Activated T-cell treated with anti-CD3 and anti-CD28 coated beads for 1 hour (primary cell): Measurements from ENCODE around the gene C14orf132.

Experiments used
- DNase-seq: peaks from one replicate; pipeline ENCODE4 v3.0.0-alpha.2; 2020; ENCODE audit warnings: low read depth

C14orf132 gene

DNA sequence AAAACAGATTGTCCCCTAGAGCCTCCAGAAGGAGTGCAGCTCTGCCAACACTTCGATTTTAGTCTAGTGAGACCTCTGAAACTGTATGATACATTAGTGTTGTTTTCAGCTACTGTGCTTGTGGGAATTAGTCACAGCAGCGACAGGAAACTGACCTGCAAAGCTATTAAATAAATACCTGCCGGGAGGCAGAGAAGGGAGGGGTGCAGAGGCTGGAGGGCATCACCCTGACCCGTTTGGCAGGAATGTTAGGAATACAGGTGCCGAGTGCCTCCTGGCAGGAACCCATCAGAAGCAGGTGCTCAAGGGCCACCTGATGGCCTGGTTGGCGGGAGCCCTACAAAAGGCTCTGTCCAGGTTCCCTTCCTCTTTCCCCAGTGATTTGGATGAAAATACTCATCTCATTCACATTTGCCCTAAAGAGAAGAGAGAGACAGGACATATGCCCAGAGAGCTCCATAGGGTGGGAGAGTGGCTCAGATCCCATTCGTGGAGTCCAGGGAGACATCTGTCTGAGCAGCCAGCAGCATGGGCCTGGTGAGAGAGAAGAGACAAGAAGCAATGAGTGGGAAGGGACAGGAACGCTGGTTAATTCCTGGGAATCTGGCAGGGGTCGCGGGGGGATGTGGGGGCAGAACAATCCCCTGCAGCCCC lies 44.6 kb downstream of the C14orf132 start:
- no peak for DNase-seq

DNA sequence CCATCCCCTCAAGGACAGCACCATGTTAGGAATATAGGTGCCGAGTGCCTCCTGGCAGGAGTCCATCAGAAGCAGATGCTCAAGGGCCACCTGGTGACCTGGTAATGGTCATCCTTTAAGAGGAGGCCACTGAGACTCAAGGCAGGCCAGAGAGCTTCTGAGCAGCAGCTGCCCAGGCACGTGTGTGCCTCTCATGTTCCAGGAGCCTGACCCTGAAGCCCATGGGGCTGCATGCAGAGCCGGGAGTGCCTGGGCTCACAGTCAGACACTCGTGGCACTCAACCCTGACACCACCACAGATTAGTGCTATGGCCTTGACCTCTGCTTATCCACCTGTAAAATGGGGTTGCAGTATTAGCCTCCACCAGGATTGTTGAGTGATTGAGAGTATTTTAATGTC lies 45.6 kb downstream of the C14orf132 start:
- no peak for DNase-seq

DNA sequence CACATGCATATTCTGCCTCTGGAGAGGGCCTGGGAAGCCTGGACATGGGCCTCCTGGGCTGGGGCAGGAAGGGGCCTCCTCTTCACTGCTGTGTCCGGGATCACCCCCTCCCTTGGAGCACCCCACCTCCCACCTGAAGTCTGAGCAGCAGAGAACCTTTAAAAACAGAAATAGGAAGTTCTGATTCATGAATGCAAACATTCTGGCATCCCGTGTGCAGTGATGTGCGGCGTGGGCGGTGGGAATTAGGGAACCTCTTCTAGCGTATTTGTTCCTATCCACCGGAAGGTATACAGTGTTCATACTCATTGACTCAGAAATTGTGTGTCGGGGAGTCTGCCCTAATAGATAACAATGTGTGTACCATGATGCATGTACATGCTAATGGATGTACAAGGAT lies 46.2 kb downstream of the C14orf132 start:
- no peak for DNase-seq

DNA sequence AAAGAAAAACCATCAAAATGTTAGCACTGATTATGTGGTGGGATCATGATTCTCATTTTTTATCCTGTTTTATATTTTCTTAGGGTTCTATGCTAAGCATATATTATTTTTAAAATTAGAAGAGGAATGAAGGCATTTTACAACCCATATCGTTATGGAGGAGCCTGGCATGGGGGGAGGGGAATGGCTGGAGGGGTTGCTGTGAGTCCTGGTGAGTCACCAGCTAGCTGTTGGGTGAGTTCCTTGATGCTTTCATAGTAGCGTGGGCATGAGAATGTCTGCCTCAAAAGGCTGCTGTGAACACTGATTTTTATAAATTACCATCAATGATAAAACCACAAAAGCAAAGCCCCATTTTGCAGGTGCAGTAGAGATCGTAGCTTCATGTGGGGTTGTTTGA lies 46.9 kb downstream of the C14orf132 start:
- no peak for DNase-seq

DNA sequence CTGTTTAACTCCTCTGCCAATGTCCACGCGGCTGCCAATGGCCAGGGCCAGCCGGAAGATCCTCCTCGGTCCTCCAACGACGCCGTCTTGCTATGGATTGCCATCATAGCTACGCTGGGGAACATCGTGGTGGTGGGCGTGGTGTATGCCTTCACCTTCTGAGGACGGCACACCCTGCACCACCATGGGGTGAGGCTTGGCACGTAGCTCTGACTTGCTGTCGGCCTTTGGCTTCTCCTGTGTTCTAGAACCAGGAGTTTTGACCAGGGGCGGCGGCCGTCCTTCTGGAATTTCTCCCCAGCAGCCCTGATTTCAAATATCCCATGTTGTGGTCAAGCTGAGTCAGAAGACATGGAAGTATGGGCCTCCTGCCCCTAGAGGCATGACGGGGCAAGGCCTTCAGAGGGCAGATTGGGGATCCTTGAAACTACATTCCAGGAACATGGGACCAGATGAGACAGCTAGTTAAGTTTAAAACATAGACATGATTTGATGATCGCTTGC lies 47.5 kb downstream of the C14orf132 start:
- no peak for DNase-seq

DNA sequence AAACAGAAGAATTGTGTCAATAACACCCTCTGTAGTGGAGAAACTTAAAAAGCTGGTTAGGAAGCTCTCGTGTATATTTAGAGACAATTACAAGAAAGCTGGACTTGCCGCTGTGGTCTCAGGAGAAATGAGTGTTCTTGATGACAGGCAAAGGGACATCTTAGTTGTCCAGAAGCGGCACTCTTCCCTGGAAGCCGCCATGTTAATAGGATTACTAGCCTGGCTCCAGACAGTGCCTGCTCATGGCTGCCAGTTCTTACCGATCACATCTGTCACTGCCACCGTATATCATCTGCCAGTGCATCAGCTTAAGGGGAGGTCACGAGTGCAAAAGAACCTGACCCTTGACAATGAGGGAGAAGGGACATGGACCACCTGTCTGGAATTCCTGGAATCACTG lies 48.9 kb downstream of the C14orf132 start:
- no peak for DNase-seq

DNA sequence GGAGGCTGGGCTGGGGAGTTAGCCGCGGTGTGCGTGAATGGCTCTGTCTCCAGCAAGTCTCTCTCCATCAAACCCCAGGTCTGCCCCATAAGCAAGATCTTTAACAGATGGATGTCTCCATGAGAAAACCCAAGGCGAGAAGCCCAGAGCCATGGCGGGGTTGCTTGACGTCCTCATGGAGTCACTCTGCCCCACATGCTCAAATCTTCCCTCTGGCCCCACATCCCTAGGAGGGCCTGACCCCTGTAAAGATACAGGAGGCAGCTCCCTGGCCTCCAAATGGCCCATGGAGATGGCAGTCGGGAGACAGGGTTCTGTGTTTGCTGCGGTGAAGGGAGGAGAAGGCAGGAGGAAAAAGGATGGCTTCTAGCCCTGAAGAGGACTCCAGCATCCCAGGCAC lies 49.3 kb downstream of the C14orf132 start:
- DNase-seq = no peak

DNA sequence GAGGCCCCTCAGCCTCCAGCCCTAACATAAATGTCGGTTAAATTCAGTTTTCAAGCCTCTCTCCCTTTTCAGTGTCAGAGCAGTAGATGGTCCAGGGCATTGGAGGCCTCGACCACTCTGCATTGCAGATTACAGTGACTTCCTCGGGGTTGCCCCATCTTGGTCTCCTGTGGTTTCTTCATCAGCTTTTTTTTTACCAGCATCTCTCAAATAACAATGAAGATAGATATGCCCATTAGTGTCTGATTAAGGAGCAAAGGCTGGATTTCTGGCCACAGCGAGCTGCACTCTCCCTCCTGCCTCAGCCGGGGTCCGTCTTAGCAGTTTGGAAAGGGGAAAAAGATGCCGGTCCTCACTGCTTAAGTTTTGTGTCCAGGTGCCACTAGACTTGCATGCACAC lies 49.7 kb downstream of the C14orf132 start:
- DNase-seq = no peak

DNA sequence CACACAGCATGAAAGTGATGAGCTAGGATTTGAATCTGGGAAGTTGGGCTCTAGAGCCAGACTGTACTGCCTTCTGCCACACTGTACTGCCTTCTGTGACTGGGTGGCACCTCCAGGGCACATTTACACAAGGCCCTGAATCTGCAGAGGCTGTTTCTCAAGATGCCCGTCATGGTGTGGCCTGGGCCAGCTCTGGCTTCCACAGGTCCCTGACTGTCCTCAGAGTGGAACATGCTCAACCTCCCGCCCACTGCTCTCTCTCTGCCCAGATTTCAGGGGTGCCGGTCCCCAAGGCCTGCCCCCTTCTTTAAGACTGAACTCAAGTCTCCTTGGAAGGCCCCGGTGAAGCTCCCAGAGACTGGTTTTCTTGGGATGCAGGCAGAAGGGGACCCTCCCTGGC lies 50.2 kb downstream of the C14orf132 start:
- no peak for DNase-seq

DNA sequence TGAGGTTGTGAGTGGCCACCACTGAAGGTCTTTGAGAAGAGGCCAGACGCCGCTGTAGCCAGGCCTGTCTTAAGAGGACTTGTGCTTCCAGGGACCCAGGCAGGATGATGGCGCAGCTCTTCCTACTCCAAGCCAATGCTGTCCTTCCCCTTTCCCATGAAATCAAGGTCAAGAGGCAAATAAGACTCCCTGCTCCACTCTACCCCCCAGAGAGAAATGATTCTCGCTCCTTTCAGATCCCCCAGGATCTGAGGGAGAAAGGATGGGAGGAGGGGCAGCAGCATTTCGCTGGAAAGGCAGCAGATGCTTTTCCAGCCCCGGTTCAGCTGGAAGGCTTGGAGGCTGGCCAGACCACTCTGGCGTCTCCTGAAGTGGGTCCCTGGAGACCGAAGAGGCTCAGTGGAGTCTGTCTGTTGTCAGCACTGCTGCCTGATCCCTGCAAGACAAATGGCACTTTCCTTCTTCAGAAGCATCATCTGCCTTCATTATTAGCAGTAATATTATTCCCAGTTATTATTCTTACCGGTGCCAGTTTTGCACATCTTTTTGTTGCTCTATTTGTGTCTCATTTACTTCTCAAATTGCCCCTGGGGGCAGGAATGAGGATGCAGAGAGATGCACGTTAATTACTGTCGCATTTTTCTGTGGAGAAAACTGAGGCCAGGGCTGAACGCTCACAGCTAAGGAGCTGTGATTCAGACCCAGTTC lies 51.4 kb downstream of the C14orf132 start:
- no peak for DNase-seq

DNA sequence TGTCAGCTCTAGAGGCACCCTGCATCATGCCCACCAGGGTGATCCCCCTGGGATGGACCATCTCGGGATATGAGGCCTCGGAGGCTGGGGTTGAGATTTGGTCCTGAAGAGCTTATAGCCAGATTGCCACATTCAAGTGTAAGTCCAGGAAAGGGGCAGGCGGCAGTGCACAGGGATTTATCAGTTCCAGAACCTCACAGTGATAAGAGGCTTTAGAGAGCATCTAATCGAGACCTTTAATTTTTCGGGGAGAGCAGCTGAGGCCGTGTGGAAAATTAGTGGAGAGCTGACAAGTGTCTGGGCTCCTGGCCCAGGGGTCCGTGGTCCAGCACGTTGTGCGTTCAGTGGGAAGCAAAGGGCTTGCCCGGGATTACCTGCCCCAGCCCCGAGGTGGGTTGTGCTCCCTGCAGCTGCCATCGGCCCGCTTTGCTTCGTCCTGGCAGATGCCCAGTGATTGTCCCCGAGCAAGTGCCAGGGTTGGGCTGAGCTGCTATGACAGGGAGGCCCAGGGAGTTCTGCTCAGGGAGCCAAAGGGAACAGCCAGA lies 52.1 kb downstream of the C14orf132 start:
- DNase-seq = no peak

DNA sequence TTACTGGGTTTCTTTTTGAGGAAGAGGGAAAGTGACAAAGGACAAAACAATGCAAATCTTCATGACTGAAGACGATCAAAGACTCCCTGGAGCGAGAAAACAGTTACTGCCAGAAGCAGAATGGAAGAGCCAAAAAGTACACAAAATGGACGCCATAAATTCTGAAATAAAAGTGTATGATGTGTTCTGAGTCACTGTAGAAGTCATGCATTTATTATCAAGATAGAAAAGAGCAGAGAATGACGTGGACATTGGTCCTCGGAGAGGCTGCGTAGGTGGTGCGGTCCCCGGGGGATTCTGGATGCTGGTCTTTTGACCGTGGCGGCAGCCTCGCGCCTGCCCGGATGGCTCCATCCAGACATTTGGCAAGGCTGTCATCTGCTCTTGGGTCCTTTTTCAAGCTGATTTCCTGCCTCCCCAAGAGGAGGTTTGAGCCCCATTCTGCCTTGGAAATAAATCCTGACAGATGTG lies 52.8 kb downstream of the C14orf132 start:
- DNase-seq = no peak

DNA sequence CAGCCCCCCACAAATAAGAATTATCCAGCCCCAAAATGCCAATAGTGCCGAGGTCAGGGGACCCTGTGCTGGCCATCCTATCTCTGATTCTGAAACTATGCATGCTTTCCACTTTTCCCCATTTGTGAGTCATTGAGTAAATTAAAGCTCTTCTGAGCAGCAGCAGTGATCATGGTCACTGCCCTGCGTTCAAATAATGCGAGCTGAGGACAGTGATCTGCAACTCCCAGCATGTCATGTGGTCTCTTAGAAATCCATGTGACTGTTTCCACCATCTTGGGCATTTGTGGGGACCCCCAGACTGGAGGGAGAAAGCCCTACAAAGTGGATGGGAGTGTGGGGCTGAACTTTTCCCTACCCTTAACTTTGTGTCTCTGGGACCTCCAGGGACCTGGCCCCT lies 53.8 kb downstream of the C14orf132 start:
- no peak for DNase-seq

DNA sequence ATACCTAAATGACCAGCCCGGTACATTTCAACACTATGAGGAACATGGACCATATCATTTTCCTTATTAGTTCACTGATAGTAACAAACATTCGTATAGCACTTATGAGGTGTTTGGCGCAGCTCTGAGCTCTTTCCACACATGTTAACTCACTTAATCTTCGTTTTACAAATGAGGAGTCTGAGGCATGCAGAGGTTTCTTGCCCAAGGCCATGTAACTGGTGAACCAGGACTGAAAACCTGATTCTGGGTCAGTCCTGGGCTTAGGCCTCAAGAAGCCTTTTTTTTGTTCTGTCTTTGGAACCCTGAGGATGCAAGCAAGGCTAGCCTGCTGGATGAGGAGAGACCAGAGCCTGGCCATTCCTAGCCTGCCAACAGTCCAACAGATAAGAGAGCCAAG lies 55.0 kb downstream of the C14orf132 start:
- no peak for DNase-seq

DNA sequence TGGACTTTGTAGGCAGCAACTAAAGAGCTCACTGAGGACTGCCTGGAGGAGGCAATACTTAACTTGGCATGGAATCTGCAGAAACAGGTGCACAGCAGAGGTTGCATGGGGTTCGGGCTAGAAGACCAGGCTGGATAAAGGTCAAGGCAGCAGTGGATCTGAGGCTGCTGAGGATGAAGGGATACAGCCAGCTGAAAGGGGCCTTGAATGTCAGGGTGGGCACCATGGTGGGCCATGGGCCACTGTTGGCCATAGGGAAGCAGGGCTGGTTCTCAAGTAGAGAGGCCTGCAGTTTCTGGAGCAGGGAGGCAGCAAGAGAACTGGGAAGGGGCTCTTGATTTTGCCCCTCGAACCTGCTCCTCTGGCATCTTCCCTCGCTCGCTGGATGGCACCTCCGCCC lies 55.5 kb downstream of the C14orf132 start:
- no peak for DNase-seq

DNA sequence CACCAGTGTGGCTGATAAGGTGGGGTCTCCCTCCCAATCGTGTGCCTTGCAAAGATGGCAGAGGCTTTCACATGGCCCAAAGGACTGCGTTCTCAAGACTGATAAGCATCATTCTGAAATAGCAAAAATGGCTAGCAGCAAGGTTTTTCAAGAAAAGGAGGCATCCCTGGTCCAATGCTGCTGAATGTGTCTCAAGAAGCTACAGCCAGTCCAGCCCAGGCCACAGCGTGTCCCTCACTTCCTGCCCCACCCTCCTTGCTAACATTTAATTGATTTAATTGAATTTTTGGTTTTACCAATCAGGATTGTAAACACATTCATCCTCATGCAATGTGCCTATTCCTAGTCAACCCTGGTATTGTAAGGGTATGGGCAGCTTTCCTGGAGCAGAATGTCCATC lies 55.9 kb downstream of the C14orf132 start:
- no peak for DNase-seq

DNA sequence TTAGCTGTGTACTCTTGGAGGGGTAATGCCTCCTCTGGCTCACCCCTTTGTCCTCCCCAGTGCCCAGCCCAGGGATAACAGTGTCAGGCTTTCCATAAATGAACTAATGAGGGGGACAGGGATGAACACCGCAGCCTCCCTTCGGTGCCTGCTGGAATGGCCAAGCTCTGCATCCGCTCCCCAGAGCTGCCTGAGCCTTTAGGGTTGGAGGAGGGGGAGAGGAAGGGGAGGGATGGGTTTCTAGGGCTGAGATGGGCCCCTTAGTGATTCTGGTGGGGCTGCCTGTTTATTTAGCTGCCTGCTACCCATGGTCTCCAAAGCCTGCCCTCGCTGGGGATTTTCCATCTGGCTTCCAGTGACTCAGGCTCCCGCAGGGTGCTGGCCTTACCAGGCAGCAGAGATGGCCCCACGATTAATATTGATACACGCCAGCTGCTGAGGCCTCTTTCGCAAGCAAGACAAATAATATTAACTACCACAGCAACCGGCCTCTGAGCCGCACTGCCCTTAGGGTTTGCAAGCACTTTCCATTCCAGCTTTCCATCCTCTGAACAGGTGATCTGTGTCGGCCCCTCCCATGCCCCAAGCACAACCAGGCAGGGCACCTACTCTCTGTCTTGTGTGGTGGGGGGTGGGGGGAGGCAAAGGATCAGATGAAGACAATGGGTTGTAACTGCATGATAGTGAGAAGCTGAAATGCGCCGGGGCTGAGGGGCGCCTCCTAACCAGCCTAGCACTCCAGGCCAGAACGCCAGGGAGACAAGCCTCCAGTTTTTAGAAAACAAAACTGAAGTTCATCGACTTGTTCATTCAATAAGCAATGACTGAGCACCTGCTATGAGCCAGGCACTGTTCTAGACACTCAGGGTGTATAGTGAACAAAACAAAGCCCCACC lies 56.7 kb downstream of the C14orf132 start:
- DNase-seq = no peak

DNA sequence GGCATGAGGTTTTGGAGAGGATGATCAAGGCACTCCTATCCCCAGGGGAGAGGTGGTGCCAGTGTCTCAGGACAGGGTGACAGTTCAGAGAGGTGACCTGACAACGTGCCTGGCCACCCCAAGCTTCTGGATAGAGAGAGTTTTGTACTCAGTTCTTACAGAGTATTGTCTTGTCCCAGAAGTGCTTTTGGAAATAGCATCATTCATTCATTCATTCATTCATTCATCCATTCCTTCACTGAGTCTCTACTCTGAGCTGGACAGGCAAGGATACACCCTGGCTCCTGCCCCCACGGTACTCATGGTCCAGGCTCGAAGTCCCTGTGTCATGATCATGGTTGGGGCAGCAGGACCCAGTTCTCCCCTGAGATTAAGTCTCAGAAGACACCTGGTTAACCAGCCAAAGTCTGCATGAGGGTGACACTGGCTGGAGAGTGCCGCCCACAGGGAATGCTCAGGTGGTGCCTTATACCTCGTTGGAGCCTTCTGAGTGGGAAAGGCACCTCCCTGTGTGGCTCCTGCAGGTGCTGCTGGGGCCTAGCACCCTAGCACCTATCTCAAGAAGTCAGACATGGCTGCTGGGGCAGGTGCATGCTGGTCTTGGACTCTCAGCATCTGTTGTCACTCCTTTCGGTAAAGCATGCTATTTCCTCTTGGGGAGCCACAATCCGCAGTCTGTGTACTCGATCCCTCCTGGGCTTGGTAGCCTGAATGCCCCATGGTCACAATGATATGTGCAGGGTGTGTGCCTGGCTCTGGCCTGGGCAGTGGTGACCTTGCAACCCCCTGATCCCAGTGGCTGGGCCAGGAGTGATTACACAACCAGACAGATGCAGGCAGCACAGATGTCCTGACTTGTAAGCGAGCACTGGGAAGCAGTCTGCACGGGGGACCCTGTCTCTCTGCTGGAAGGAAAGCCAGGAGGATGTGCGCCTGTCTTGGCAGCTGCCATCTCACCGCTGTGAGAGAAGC lies 57.8 kb downstream of the C14orf132 start:
- DNase-seq = no peak

DNA sequence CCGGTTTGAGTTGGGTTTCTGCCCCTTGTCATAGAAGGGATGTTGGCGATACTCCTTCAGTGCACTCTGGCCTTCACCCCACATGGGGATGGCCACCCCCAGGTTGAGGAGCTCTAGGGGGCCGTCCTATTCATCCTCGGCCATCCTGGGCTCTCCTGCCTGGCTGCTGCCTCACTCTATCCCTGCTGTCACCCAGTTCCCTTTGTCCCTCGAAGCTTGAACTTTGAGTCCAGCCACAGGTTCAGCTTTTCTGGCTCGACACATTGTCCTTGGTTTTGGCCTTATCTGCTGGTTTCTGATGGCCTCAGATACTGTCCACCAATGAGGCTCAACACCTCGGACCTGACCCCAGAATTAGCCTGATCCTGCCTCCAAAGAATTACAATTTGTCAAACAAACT lies 58.6 kb downstream of the C14orf132 start:
- DNase-seq = no peak

DNA sequence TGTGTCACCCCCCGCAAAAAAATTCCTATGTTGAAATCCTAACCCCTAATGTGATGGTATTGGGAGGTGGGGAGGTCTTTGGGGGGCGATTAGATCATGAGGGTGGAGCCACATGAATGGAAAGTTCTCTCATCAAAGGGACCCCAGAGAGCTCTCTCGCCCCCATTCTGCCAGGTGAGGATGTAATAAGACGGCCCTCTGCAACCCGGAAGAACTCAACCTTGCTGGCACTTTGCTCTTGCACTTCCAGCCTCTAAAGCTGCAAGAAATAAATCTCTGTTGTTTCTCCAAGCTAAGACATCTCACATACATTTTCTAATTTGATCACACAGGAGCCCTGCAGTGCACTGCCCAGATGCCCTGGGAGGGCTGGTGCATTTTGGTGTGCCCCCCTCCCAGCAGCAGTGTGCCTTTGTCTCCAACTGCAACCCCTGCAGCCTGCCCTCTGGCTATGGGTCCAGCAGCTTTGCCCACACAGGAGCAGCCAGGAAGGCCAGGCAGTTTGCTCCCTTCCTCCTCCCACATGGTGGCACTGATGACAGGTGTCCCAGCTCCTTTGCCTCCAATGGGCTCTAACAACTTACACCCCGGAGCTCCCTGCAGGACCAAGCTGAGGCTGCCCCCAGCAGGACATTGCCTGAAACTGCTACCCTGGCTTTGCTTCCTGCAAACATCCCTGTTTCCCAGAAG lies 59.3 kb downstream of the C14orf132 start:
- DNase-seq = no peak

DNA sequence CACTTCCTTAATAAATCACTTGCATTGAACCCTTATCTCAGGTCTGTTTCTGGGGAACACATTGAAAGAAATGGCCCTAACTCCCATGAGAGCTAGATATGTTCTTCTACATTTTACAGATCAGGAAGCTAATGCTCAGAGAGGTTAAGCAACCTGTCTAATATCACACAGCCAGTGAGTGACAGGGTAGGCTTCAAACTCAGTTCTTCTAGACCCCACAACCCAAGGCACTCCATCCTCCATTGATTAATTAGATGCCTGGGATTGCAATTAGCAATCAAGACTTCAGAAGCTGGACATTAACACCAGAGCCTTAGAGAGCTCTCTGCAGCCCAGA lies 59.8 kb downstream of the C14orf132 start:
- DNase-seq = no peak
